H1 (cell line): ENCODE results near the gene RBM4. TPM values are rescaled to one million over a fixed set of nuclear protein-coding genes. Genes with fewer than 3 reads are reported as not detected.

Experiments
- ASH2L ChIP-seq: fragments of 200-600, 300-600 bp; sonication (generic); IDR thresholded peaks from one replicate; pipeline ENCODE4 v1.7.1; 2017; ENCODE audit warnings: low read length
- ATF2 ChIP-seq: IDR thresholded peaks from 2 replicates; pipeline ENCODE4 v1.6.1; 2012; ENCODE audit warnings: low read length, inconsistent platforms
- BRCA1 ChIP-seq: IDR thresholded peaks from 2 replicates; pipeline ENCODE4 v1.6.1; 2012; ENCODE audit warnings: low read depth, low read length, improper control_type of control experiment
- CBX5 ChIP-seq: fragments of 300-800, 300-1000 bp; sonication (generic); IDR thresholded peaks from 2 replicates; pipeline ENCODE4 v1.7.1; 2016; ENCODE audit warnings: antibody characterized with exemption, low read length, low read depth
- EP300 ChIP-seq, 2 experiments: IDR thresholded peaks; 1 replicate in 1 of 2; 2 replicates in 1 of 2; pipeline ENCODE4 v1.6.1; 2011 to 2012; ENCODE audit warnings: low read depth in 2 of 2, low read length in 2 of 2, mild to moderate bottlenecking in 2 of 2, borderline replicate concordance in 1 of 2, inconsistent platforms in 1 of 2, moderate library complexity in 1 of 2
- JUND ChIP-seq: IDR thresholded peaks from 2 replicates; pipeline ENCODE4 v1.6.1; 2011; ENCODE audit warnings: mild to moderate bottlenecking, improper control_type of control experiment, low read length
- KDM1A ChIP-seq: fragments of 200-600, 300-600 bp; sonication (generic); IDR thresholded peaks from 2 replicates; pipeline ENCODE4 v1.7.1; 2016; ENCODE audit warnings: mild to moderate bottlenecking, low read length, borderline replicate concordance
- KDM4A ChIP-seq: IDR thresholded peaks from one replicate; pipeline ENCODE4 v1.7.1; 2012; ENCODE audit warnings: low read depth, mild to moderate bottlenecking, moderate library complexity, low read length, inconsistent platforms; ENCODE audit not compliant: severe bottlenecking
- KDM5A ChIP-seq: fragments of 200-600 bp; IDR thresholded peaks from 2 replicates; pipeline ENCODE4 v1.7.1; 2012; ENCODE audit warnings: mild to moderate bottlenecking, low read length, inconsistent platforms, mixed read lengths
- NRF1 ChIP-seq: IDR thresholded peaks from 2 replicates; pipeline ENCODE4 v1.6.1; 2011; ENCODE audit warnings: mild to moderate bottlenecking, low read depth, low read length, improper control_type of control experiment
- POLR2A ChIP-seq, 2 experiments: IDR thresholded peaks; 1 replicate in 1 of 2; 2 replicates in 1 of 2; pipeline ENCODE4 v1.6.1; 2011; ENCODE audit warnings: low read depth in 2 of 2, low read length in 2 of 2, mild to moderate bottlenecking in 2 of 2; ENCODE audit errors: control extremely low read depth in 1 of 2
- POLR2AphosphoS5 ChIP-seq: IDR thresholded peaks from 2 replicates; pipeline ENCODE4 v1.6.1; 2011; ENCODE audit warnings: low read depth, low read length
- RAD21 ChIP-seq, 2 experiments: IDR thresholded peaks in 1 of 2; conservative IDR thresholded peaks in 1 of 2; 2 replicates each; pipeline ENCODE4 v1.6.1; 2011; ENCODE audit warnings: low read depth in 2 of 2, low read length in 2 of 2, improper control_type of control experiment in 1 of 2, inconsistent platforms in 1 of 2, mild to moderate bottlenecking in 1 of 2, moderate library complexity in 1 of 2
- SIX5 ChIP-seq: IDR thresholded peaks from 2 replicates; pipeline ENCODE4 v1.6.1; 2011; ENCODE audit warnings: mild to moderate bottlenecking, low read depth, low read length
- SUZ12 ChIP-seq: fragments of 200-600 bp; sonication (generic); IDR thresholded peaks from 2 replicates; pipeline ENCODE4 v1.6.1; 2012; ENCODE audit warnings: mild to moderate bottlenecking, inconsistent platforms, low read length, moderate library complexity, mixed read lengths
- TAF1 ChIP-seq: IDR thresholded peaks from 2 replicates; pipeline ENCODE4 v1.6.1; 2011; ENCODE audit warnings: mild to moderate bottlenecking, low read depth, low read length
- TBP ChIP-seq: IDR thresholded peaks from 2 replicates; pipeline ENCODE4 v1.6.1; 2011; ENCODE audit warnings: low read depth, low read length, improper control_type of control experiment
- TCF12 ChIP-seq: IDR thresholded peaks from 2 replicates; pipeline ENCODE4 v1.6.1; 2011; ENCODE audit warnings: low read depth, mild to moderate bottlenecking, low read length
- YY1 ChIP-seq: IDR thresholded peaks from 2 replicates; pipeline ENCODE4 v1.6.1; 2011; ENCODE audit warnings: low read depth, mild to moderate bottlenecking, low read length
- ZNF274 ChIP-seq: IDR thresholded peaks from 2 replicates; pipeline ENCODE4 v1.7.0; 2012; ENCODE audit warnings: low read length, borderline replicate concordance; ENCODE audit errors: extremely low read depth
- polyA plus RNA-seq, 7 experiments: library from polyadenylated mRNA; depleted of rRNA in 3 of 7; stranded (reverse) in 5 of 7; unstranded in 2 of 7; fragments of >200 nt in 5 of 7; fragments of 200-250 nt in 2 of 7; gene quantifications; 1 replicate in 5 of 7; 2 replicates in 1 of 7; 4 replicates in 1 of 7; pipeline versions ENCODE4 v1.2.1 to v1.2.3, GENCODE V29; 2011 to 2013; ENCODE audit warnings: missing spikeins in 2 of 7, mixed read lengths in 2 of 7
- total RNA-seq: library from RNA; stranded (reverse); fragmentation: NEBNext Ultra II Directional; extraction: Animal tissue kit (Norgen Biotek cat#: 25700); gene quantifications from 2 replicates; pipeline ENCODE4 v1.2.1, GENCODE V29; 2021
- TF ChIP-seq, protein P1 (sequence below): IDR thresholded peaks from 2 replicates; pipeline ENCODE4 v1.6.1; 2011; ENCODE audit warnings: low read depth, mild to moderate bottlenecking, low read length; ENCODE audit not compliant: insufficient read depth

Gene RBM4
- total and polyA plus RNA-seq, 2 of the 8 experiments (the other 6 are each of a cell fraction or from before 2014, with no cell fraction given): 192 to 330 TPM

DNA sequence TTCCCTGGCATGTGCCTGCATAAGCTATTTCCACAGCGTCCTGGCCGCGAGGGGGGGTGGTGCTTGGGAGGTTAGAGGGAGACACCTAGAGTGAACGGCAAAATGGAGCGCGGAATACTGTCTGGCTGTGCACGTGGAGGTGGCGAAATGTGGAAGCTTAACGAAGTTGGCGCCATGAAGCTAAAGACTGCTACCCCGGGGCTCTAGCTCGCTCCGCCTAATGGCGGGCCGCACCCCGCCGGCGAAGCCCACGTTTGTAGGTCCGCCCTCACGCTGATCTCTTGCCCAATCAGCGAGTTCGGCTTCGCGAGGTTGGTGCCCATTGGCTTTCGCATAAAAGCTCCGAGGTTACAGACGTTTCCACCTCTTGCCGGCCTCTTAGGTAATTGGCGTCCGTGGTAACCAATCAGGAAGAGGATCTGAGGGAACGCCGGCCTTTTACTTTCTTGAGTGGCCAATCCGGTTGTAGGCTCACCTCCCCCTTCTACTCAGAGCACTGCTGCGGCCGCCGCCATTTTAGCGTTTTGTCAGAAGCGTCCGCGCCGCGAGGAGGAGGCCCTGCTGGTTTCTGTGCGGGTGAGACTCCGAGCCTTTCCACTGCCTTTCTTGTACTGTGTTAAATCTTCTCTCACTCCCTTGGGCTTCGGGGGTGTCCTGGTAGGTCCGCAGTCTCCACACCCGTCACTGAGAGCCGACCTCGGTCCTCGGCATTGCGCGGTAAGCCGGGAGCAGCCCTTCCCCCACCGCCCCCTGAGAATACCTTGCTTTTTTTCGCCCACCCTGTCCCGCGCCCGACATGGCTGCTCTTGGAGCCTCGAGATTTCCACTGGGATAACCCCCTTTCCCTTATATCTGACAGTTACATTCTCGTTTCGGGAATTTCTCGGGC, at the start of gene RBM4 (continued):
- peak; percentile 82 for TF ChIP-seq ASH2L
- TF ChIP-seq ZNF274: no peak
- TF ChIP-seq RAD21 (IDR thresholded peaks at IDR 0.05 in 1 of 2, conservative IDR thresholded peaks at IDR 0.05 in 1 of 2; ENCODE audit: low read depth in 2 of 2, low read length in 2 of 2): 0 out of 4 replicates have a peak, but pooled peaks of 1 of the 2 experiments have one; percentile 4
- peak; percentile 4; the same call in 1 of the 2 replicates for TF ChIP-seq JUND
- TF ChIP-seq EP300 (IDR thresholded peaks at IDR 0.05; ENCODE audit: borderline replicate concordance in 1 of 2, low read depth in 2 of 2, low read length in 2 of 2): 0 out of 3 replicates have a peak, but pooled peaks of 1 of the 2 experiments have one; percentile 21
- peak; percentile 21 for TF ChIP-seq KDM4A
- TF ChIP-seq YY1: peak; percentile 95
- peak; percentile 95 to 99 for TF ChIP-seq POLR2A (IDR thresholded peaks at IDR 0.05; ENCODE audit: control extremely low read depth in 1 of 2, low read depth in 2 of 2, low read length in 2 of 2)
- TF ChIP-seq, protein P1, sequence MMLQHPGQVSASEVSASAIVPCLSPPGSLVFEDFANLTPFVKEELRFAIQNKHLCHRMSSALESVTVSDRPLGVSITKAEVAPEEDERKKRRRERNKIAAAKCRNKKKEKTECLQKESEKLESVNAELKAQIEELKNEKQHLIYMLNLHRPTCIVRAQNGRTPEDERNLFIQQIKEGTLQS: no peak
- TF ChIP-seq KDM1A: no peak
- no peak; the same call in 1 of the 2 replicates for TF ChIP-seq ATF2
- peak; percentile 94 for TF ChIP-seq TAF1
- peak; percentile 22; the same call in 1 of the 2 replicates for TF ChIP-seq KDM5A
- TF ChIP-seq POLR2AphosphoS5: peak; percentile 90
- TF ChIP-seq SUZ12: no peak
- TF ChIP-seq NRF1: no peak
- no peak for TF ChIP-seq TCF12
- no peak for TF ChIP-seq CBX5
- no peak for TF ChIP-seq SIX5
- TF ChIP-seq TBP: peak; percentile 92
- TF ChIP-seq BRCA1: no peak
